Suprapubic skin (tissue), 4 donors: ENCODE results near the gene SLC9A7. TPM values are rescaled to one million over a fixed set of nuclear protein-coding genes. Genes with fewer than 3 reads are reported as not detected.

Experiments
- DNase-seq, 2 donors: peaks; one replicate each; pipeline ENCODE4 v3.0.0-alpha.2; 2019; ENCODE audit warnings: low spot score in 2 of 2
- H3K27ac ChIP-seq: fragments of 200-600 bp; sonication (generic); one replicate; pipeline ENCODE4 v1.5.1; 2019
- H3K27me3 ChIP-seq: fragments of 200-600 bp; sonication (generic); one replicate; pipeline ENCODE4 v1.5.1; 2019
- H3K36me3 ChIP-seq: fragments of 200-600 bp; sonication (generic); one replicate; pipeline ENCODE4 v1.5.1; 2019
- H3K4me1 ChIP-seq: fragments of 200-600 bp; sonication (generic); one replicate; pipeline ENCODE4 v1.5.1; 2019
- H3K4me3 ChIP-seq: fragments of 200-600 bp; sonication (generic); one replicate; pipeline ENCODE4 v1.5.1; 2019; ENCODE audit warnings: mild to moderate bottlenecking
- H3K9me3 ChIP-seq: fragments of 200-600 bp; sonication (generic); one replicate; pipeline ENCODE4 v1.5.1; 2019
- CTCF ChIP-seq, 2 donors: fragments of 200-600 bp in 1 of 2; fragments of 450-650 bp in 1 of 2; sonication (generic) in 1 of 2; IDR thresholded peaks; one replicate each; pipeline ENCODE4 v1.5.1; 2016 to 2019; ENCODE audit warnings: antibody characterized with exemption in 2 of 2, mild to moderate bottlenecking in 1 of 2, moderate library complexity in 1 of 2
- EP300 ChIP-seq: sonication (generic); formaldehyde crosslinking; IDR thresholded peaks from one replicate; pipeline ENCODE4 v1.6.1; 2017; ENCODE audit warnings: antibody characterized with exemption
- POLR2A ChIP-seq, 2 donors: fragments of 450-650 bp; IDR thresholded peaks; one replicate each; pipeline ENCODE4 v1.6.1; 2017; ENCODE audit warnings: antibody characterized with exemption in 2 of 2, mild to moderate bottlenecking in 2 of 2, moderate library complexity in 2 of 2
- POLR2AphosphoS5 ChIP-seq, 3 donors: sonication (generic); formaldehyde crosslinking; IDR thresholded peaks; one replicate each; pipeline ENCODE4 v1.6.1; 2017; ENCODE audit warnings: antibody characterized with exemption in 3 of 3
- WGBS: methylation state at CpG from one replicate; pipeline ENCODE4 v1.1.5; 2018; 5-methylcytosine and 5-hydroxymethylcytosine counted together
- total RNA-seq, 4 donors: library from RNA; depleted of rRNA; stranded (reverse); fragments of >200 nt; gene quantifications; one replicate each; pipeline ENCODE4 v1.1.0, GENCODE V29; 2016

Gene SLC9A7
- total RNA-seq, 4 donors from 2014 or later, result 3.1 to 7.4 (median 6.2) TPM

GRCh38 chrX:46637938-46638337 lies 121.0 kb downstream of the SLC9A7 start:
- no peaks in the 10 kb centered on the region for H3K36me3 ChIP-seq
- 19% methylated on average over 2 of the region's 2 CpGs for WGBS
- no peak overlapping the region for H3K27ac ChIP-seq
- H3K27me3 ChIP-seq, result no peaks in the 10 kb centered on the region
- H3K4me1 ChIP-seq, result peaks cover under 1% of the 10 kb centered on the region
- H3K9me3 ChIP-seq, result no peaks in the 10 kb centered on the region
- TF ChIP-seq POLR2AphosphoS5 (IDR thresholded peaks at IDR 0.05), result no peak
- no peak for TF ChIP-seq CTCF (IDR thresholded peaks at IDR 0.05)
- TF ChIP-seq POLR2A (IDR thresholded peaks at IDR 0.05), result no peak
- TF ChIP-seq EP300, result no peak
- no peak overlapping the region for H3K4me3 ChIP-seq
- DNase-seq, result no peak

GRCh38 chrX:46636223-46636622 lies 122.7 kb downstream of the SLC9A7 start:
- Histone ChIP-seq H3K4me1 (peaks cover 7% of the 10 kb centered on the region), H3K27ac (no peak overlapping the region), H3K9me3 (no peaks in the 10 kb centered on the region), H3K27me3 (no peaks in the 10 kb centered on the region), H3K4me3 (no peak overlapping the region), H3K36me3 (no peaks in the 10 kb centered on the region)
- TF ChIP-seq EP300 (no peak), POLR2A (IDR thresholded peaks at IDR 0.05) (no peak), CTCF (IDR thresholded peaks at IDR 0.05) (no peak), POLR2AphosphoS5 (IDR thresholded peaks at IDR 0.05) (no peak)
- no peak for DNase-seq
- 70% methylated on average over 6 of the region's 6 CpGs for WGBS

GRCh38 chrX:46635186-46635585 lies 123.7 kb downstream of the SLC9A7 start:
- 64% methylated on average over 2 of the region's 2 CpGs for WGBS

GRCh38 chrX:46634577-46634976 lies 124.3 kb downstream of the SLC9A7 start:
- no peaks in the 10 kb centered on the region for H3K9me3 ChIP-seq
- 43% methylated on average over 3 of the region's 3 CpGs for WGBS
- no peak for TF ChIP-seq POLR2AphosphoS5 (IDR thresholded peaks at IDR 0.05)
- no peak for TF ChIP-seq POLR2A (IDR thresholded peaks at IDR 0.05)
- no peak for TF ChIP-seq CTCF (IDR thresholded peaks at IDR 0.05)
- TF ChIP-seq EP300, result no peak
- H3K27ac ChIP-seq, result no peak overlapping the region
- no peaks in the 10 kb centered on the region for H3K36me3 ChIP-seq
- peaks cover 11% of the 10 kb centered on the region for H3K4me1 ChIP-seq
- DNase-seq, result no peak
- no peaks in the 10 kb centered on the region for H3K27me3 ChIP-seq
- no peak overlapping the region for H3K4me3 ChIP-seq

More at GRCh38 chrX:46635186-46635585, 123.7 kb downstream of the SLC9A7 start:
- Histone ChIP-seq H3K27ac (no peak overlapping the region), H3K4me1 (peaks cover 10% of the 10 kb centered on the region), H3K27me3 (no peaks in the 10 kb centered on the region), H3K4me3 (no peak overlapping the region), H3K9me3 (no peaks in the 10 kb centered on the region), H3K36me3 (no peaks in the 10 kb centered on the region)
- no peak for DNase-seq
- TF ChIP-seq POLR2A (IDR thresholded peaks at IDR 0.05) (no peak), POLR2AphosphoS5 (IDR thresholded peaks at IDR 0.05) (no peak), CTCF (IDR thresholded peaks at IDR 0.05) (no peak), EP300 (no peak)

GRCh38 chrX:46630141-46630540 lies 128.8 kb downstream of the SLC9A7 start:
- Histone ChIP-seq H3K4me1 (peaks cover 22% of the 10 kb centered on the region), H3K27me3 (no peaks in the 10 kb centered on the region), H3K36me3 (no peaks in the 10 kb centered on the region), H3K4me3 (no peak overlapping the region), H3K27ac (no peak overlapping the region), H3K9me3 (no peaks in the 10 kb centered on the region)
- 64% methylated on average over 1 of the region's 1 CpG for WGBS
- TF ChIP-seq CTCF (IDR thresholded peaks at IDR 0.05) (no peak), POLR2AphosphoS5 (IDR thresholded peaks at IDR 0.05) (no peak), POLR2A (IDR thresholded peaks at IDR 0.05) (no peak), EP300 (no peak)
- DNase-seq, result no peak
